Testis (tissue), 3 donors: ENCODE data around the gene ZBTB9. TPM values are rescaled to one million over a fixed set of nuclear protein-coding genes. Genes with fewer than 3 reads are reported as not detected.

Experiments used
- DNase-seq: peaks from one replicate; pipeline ENCODE4 v3.0.0-alpha.2; 2019
- H3K27ac ChIP-seq, 2 donors: fragments of 200-600 bp; sonication (generic); one replicate each; pipeline ENCODE4 v1.5.1; 2019
- H3K27me3 ChIP-seq: fragments of 200-600 bp; sonication (generic); one replicate; pipeline ENCODE4 v1.5.1; 2019
- H3K36me3 ChIP-seq: fragments of 200-600 bp; sonication (generic); one replicate; pipeline ENCODE4 v1.5.1; 2017; ENCODE audit warnings: low read depth; ENCODE audit errors: missing control alignments
- H3K4me1 ChIP-seq: fragments of 200-600 bp; sonication (generic); one replicate; pipeline ENCODE4 v1.5.1; 2019
- H3K4me3 ChIP-seq, 2 donors: fragments of 200-600 bp; sonication (generic); one replicate each; pipeline ENCODE4 v1.5.1; 2017 to 2019
- H3K9me3 ChIP-seq: fragments of 200-600 bp; sonication (generic); one replicate; pipeline ENCODE4 v1.5.1; 2017
- POLR2A ChIP-seq: fragments of 450-650 bp; IDR thresholded peaks from one replicate; pipeline ENCODE4 v1.6.1; 2017; ENCODE audit warnings: antibody characterized with exemption, mild to moderate bottlenecking, moderate library complexity
- WGBS, 2 donors: methylation state at CpG; one replicate each; pipeline ENCODE4 v1.1.5; 2018; 5-methylcytosine and 5-hydroxymethylcytosine counted together
- intact Hi-C: fragments of 100-400 bp; cut with DNase I; formaldehyde crosslinking; loops from one replicate; pipeline ENCODE4 v1.15.1; 2023; ENCODE audit warnings: low total_unique reads
- polyA plus RNA-seq: library from polyadenylated mRNA; stranded (reverse); fragments of 350-450 nt; fragmentation: Illumina TruSeq; extraction: RNeasy Lipid Tissue Mini Kit (QIAGEN cat#74804); gene quantifications from one replicate; pipeline ENCODE4 v1.2.3, GENCODE V29; 2014; ENCODE audit warnings: low read depth, low replicate concordance; ENCODE audit not compliant: insufficient read depth
- total RNA-seq, 2 donors: library from RNA; depleted of rRNA; stranded (reverse); fragments of >200 nt; gene quantifications; one replicate each; pipeline ENCODE4 v1.2.3, GENCODE V29; 2016
- TF ChIP-seq, protein P1 (sequence below), 3 experiments: fragments of 450-650 bp in 2 of 3; fragments of 200-600 bp in 1 of 3; sonication (generic) in 1 of 3; IDR thresholded peaks; one replicate each; pipeline ENCODE4 v1.5.1; 2016 to 2019; ENCODE audit warnings: antibody characterized with exemption in 3 of 3, mild to moderate bottlenecking in 2 of 3, moderate library complexity in 1 of 3

The ZBTB9 gene
- total and polyA plus RNA-seq, 3 donors from 2014 or later, result 15.2 to 16.9 (median 15.7) TPM

DNA sequence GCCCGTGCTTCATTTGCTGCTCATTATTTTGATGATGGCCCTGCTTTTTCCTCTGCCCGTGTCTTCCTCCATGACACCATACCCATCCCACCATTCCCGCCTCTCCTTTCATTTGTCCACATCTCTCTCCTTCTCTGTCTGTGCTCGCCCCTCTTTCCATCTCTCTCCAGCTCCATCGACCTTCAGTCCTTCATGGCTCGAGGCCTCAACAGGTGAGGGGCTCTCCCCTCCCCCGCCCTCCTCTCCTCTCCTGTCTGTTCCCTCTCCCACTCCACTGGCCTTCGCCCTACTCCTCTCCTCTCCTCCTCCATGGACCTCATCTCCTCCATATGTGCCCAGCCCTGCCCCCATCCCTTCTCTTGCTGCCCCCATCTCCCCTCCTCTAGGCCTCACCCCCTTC, 12.1 kb upstream of the ZBTB9 start:
- no peak for DNase-seq
- 79 to 85% methylated on average over 8 of the region's 8 CpGs for WGBS, 2 donors
- Histone ChIP-seq H3K27me3 (no peaks in the 10 kb centered on the region), H3K4me1 (no peaks in the 10 kb centered on the region), H3K4me3 (no peak overlapping the region), H3K27ac (no peak overlapping the region), H3K36me3 (no peaks in the 10 kb centered on the region), H3K9me3 (no peaks in the 10 kb centered on the region)
- no peak for TF ChIP-seq POLR2A
- TF ChIP-seq, protein P1, sequence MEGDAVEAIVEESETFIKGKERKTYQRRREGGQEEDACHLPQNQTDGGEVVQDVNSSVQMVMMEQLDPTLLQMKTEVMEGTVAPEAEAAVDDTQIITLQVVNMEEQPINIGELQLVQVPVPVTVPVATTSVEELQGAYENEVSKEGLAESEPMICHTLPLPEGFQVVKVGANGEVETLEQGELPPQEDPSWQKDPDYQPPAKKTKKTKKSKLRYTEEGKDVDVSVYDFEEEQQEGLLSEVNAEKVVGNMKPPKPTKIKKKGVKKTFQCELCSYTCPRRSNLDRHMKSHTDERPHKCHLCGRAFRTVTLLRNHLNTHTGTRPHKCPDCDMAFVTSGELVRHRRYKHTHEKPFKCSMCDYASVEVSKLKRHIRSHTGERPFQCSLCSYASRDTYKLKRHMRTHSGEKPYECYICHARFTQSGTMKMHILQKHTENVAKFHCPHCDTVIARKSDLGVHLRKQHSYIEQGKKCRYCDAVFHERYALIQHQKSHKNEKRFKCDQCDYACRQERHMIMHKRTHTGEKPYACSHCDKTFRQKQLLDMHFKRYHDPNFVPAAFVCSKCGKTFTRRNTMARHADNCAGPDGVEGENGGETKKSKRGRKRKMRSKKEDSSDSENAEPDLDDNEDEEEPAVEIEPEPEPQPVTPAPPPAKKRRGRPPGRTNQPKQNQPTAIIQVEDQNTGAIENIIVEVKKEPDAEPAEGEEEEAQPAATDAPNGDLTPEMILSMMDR (IDR thresholded peaks at IDR 0.05), result no peak
- intact Hi-C loops, result no loop called here

DNA sequence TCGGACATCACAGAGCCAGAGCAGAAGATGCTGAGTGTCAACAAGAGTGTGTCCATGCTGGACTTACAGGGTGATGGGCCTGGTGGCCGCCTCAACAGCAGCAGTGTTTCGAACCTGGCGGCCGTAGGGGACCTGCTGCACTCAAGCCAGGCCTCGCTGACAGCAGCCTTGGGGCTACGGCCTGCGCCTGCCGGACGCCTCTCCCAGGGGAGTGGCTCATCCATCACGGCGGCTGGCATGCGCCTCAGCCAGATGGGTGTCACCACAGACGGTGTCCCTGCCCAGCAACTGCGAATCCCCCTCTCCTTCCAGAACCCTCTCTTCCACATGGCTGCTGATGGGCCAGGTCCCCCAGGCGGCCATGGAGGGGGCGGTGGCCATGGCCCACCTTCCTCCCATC, 11.4 kb upstream of the ZBTB9 start:
- H3K27me3 ChIP-seq, result no peaks in the 10 kb centered on the region
- intact Hi-C loops, result no loop called here
- TF ChIP-seq, protein P1 (IDR thresholded peaks at IDR 0.05), result no peak
- no peak for TF ChIP-seq POLR2A
- no peak overlapping the region for H3K4me3 ChIP-seq
- no peak overlapping the region for H3K27ac ChIP-seq
- 94 to 97% methylated on average over 6 to 15 of the region's 17 CpGs for WGBS, 2 donors
- H3K36me3 ChIP-seq, result no peaks in the 10 kb centered on the region
- no peaks in the 10 kb centered on the region for H3K4me1 ChIP-seq
- DNase-seq, result no peak
- no peaks in the 10 kb centered on the region for H3K9me3 ChIP-seq

DNA sequence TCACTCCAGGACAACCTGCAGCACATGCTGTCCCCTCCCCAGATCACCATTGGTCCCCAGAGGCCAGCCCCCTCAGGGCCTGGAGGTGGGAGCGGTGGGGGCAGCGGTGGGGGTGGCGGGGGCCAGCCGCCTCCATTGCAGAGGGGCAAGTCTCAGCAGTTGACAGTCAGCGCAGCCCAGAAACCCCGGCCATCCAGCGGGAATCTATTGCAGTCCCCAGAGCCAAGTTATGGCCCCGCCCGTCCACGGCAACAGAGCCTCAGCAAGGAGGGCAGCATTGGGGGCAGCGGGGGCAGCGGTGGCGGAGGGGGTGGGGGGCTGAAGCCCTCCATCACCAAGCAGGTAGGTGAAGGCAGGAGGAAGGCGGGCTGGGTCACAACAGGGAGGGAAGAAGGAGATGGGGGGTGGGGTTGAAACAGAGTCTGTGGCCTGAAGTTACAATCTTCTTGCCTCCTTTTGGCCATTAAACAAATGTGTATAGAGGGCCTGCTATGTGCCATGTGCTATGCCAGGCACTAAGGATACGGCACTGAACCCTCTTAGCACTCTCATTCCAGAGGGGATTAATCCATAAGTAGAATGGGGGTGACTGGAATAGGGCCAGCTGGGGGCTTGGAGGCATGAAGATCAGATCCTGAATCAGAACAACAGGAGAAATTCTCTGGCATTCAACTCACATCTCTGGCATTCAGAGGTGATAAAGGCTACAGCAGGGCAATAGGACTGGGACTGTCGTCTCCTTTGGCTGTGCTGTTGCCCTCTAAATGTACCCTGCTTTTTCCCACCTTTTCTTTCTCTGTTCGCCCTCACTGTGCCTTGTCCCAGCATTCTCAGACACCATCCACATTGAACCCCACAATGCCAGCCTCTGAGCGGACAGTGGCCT, 10.5 kb upstream of the ZBTB9 start:
- H3K4me3 ChIP-seq, result no peak overlapping the region
- H3K36me3 ChIP-seq, result no peaks in the 10 kb centered on the region
- TF ChIP-seq, protein P1 (IDR thresholded peaks at IDR 0.05), result no peak
- no peak for TF ChIP-seq POLR2A
- H3K9me3 ChIP-seq, result no peaks in the 10 kb centered on the region
- DNase-seq, result no peak
- 94 to 96% methylated on average over 5 to 18 of the region's 18 CpGs for WGBS, 2 donors
- no peaks in the 10 kb centered on the region for H3K27me3 ChIP-seq
- H3K27ac ChIP-seq, result no peak overlapping the region
- H3K4me1 ChIP-seq, result no peaks in the 10 kb centered on the region
- intact Hi-C loops, result no loop called here

DNA sequence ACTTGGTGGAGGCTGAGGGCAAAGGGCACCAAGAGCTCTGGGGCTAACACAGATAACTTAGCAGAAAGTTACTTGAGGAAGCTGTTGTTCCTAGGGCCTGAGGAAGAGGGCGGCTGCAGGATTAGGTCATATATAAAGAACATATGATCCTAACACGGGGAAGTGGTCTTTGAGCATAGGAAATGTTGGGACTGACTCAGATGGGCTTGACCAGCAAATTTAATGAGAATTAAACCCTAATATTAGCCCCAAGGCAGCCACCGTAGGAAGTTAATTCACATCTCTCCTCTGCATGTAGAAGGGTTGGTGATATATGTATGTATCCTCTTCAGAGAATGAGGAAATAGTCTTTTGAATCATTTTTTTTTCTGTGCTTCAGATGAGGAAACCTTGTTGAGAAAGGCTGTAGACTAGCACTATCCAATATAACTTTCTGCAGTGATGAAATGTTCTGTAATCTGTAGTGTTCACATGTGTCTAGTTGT, 9.2 kb upstream of the ZBTB9 start:
- DNase-seq, result no peak
- no peaks in the 10 kb centered on the region for H3K36me3 ChIP-seq
- 84 to 88% methylated on average over 3 of the region's 3 CpGs for WGBS, 2 donors
- H3K27me3 ChIP-seq, result no peaks in the 10 kb centered on the region
- H3K9me3 ChIP-seq, result no peaks in the 10 kb centered on the region
- TF ChIP-seq POLR2A, result no peak
- TF ChIP-seq, protein P1 (IDR thresholded peaks at IDR 0.05), result no peak
- no peak overlapping the region for H3K4me3 ChIP-seq
- no peak overlapping the region for H3K27ac ChIP-seq
- H3K4me1 ChIP-seq, result no peaks in the 10 kb centered on the region
- intact Hi-C loops, result no loop called here
